ENCODE measurements around the gene ITGB4. TPM values are rescaled to one million over a fixed set of nuclear protein-coding genes. Genes with fewer than 3 reads are reported as not detected.
A peak's percentile ranks its signal among the peaks of the same experiment; 100 is the strongest.

The ITGB4 gene
- total RNA-seq, 1 experiment from 2014 or later = 5.3 TPM

DNA sequence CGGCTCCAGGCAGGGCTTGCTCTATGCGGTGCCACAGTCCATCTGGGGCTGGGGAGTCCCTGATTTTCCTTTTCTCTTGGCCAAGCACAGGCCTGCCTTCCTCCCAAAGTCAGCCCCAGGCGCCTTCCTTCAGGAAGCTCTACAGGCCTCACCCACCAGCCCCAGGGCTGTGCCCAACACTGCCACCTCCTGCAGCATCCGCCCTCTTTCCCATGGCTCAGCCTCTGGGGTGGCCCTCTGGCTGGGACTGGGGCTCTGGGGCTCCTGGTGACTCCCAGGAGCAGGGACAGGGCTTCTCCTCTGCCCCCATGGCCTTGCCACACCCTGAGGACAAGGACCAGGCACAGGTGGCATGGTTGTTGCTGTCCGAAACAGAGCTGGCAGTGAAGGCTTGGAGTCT, 817 bp downstream of the ITGB4 start:
- H4K20me1 ChIP-seq (ENCODE audit: control insufficient read depth, insufficient read depth, insufficient read length) = no peaks in the 10 kb centered on the region
- H3K27ac ChIP-seq (ENCODE audit: insufficient read length, low read depth, low read length) = no peak overlapping the region
- H3K23ac ChIP-seq (ENCODE audit: insufficient read length, low read depth, low read length) = no peak overlapping the region
- DNase-seq = no peak
- no peak overlapping the region for H3T11ph ChIP-seq (ENCODE audit: low read length)
- Mint-ChIP-seq H3K4me3 (peak overlapping the region; percentile 43 to 68), H3K4me1 (peaks cover 4 to 6% of the 10 kb centered on the region in 2 experiments), H3K36me3 (ENCODE audit: insufficient read depth in 1 of 3, low read depth in 3 of 3) (no peaks in the 10 kb centered on the region; a peak in 1 of 7 replicates), H3K9me3 (no peaks in the 10 kb centered on the region), H3K27me3 (ENCODE audit: low read depth) (peaks cover 36% of the 10 kb centered on the region), H3K27ac (no peak overlapping the region; a peak in 1 of 7 replicates)
- no peaks in the 10 kb centered on the region for H3K79me1 ChIP-seq (ENCODE audit: insufficient read depth, low read depth, low read length, poor library complexity, severe bottlenecking)
- H3K4me2 ChIP-seq (ENCODE audit: insufficient read depth, insufficient read length, low read length) = peak overlapping the region; percentile 54
- no peak overlapping the region for H3K4ac ChIP-seq (ENCODE audit: low read depth, low read length)
- no peak overlapping the region for H2BK12ac ChIP-seq (ENCODE audit: insufficient read length, low read depth, low read length)
- no peaks in the 10 kb centered on the region; the same call in 1 of the 2 replicates for H3K4me1 ChIP-seq (ENCODE audit: insufficient read depth, low read length)
- H4K8ac ChIP-seq (replicated peaks; ENCODE audit: insufficient read length, low read depth, low read length) = no peak overlapping the region
- no peak overlapping the region for H4K5ac ChIP-seq (ENCODE audit: insufficient read length, low read depth, low read length)
- no peak overlapping the region for H3K56ac ChIP-seq (ENCODE audit: insufficient read length, low read depth, low read length)
- TF ChIP-seq, protein P1, sequence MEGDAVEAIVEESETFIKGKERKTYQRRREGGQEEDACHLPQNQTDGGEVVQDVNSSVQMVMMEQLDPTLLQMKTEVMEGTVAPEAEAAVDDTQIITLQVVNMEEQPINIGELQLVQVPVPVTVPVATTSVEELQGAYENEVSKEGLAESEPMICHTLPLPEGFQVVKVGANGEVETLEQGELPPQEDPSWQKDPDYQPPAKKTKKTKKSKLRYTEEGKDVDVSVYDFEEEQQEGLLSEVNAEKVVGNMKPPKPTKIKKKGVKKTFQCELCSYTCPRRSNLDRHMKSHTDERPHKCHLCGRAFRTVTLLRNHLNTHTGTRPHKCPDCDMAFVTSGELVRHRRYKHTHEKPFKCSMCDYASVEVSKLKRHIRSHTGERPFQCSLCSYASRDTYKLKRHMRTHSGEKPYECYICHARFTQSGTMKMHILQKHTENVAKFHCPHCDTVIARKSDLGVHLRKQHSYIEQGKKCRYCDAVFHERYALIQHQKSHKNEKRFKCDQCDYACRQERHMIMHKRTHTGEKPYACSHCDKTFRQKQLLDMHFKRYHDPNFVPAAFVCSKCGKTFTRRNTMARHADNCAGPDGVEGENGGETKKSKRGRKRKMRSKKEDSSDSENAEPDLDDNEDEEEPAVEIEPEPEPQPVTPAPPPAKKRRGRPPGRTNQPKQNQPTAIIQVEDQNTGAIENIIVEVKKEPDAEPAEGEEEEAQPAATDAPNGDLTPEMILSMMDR (conservative IDR thresholded peaks at IDR 0.05) = no peak
- H3K27me3 ChIP-seq (ENCODE audit: insufficient read depth, low read length) = peaks cover 4% of the 10 kb centered on the region; the same call in 1 of the 2 replicates
- no peak overlapping the region for H2AK5ac ChIP-seq (ENCODE audit: insufficient read length, low read length)
- H2BK20ac ChIP-seq (ENCODE audit: low read depth, low read length, poor library complexity, severe bottlenecking) = no peak overlapping the region
- H3K79me2 ChIP-seq (ENCODE audit: insufficient read depth, low read length) = no peaks in the 10 kb centered on the region
- H3K18ac ChIP-seq (ENCODE audit: insufficient read length, low read depth, low read length) = no peak overlapping the region
- H2BK120ac ChIP-seq (ENCODE audit: low read depth, low read length, poor library complexity, severe bottlenecking) = no peak overlapping the region
- no CpG with 5 or more reads among the region's 5 CpGs for WGBS (ENCODE audit: extremely low coverage, insufficient read length, low lambda C conversion rate)
- H3K23me2 ChIP-seq (ENCODE audit: insufficient read length, low read depth, low read length, poor library complexity, severe bottlenecking) = peaks cover 11% of the 10 kb centered on the region
- no peak overlapping the region for H2BK5ac ChIP-seq (ENCODE audit: insufficient read length, low read length)
- no peak overlapping the region for H2AFZ ChIP-seq (ENCODE audit: low read length)
- no peak overlapping the region; the same call in 1 of the 2 replicates for H3K14ac ChIP-seq (ENCODE audit: insufficient read depth, low read length)
- H3K9ac ChIP-seq (ENCODE audit: extremely low read depth, insufficient read length, low read length) = no peak overlapping the region
- H3K9me3 ChIP-seq (ENCODE audit: control insufficient read depth, low read depth, low read length) = no peaks in the 10 kb centered on the region
- H2BK15ac ChIP-seq (ENCODE audit: low read depth, low read length) = no peak overlapping the region
- no peak overlapping the region for H4K91ac ChIP-seq (ENCODE audit: insufficient read length, low read depth, low read length)
